ENCODE measurements around the gene ADIRF.
"Not testable (repeated sequence)": the region's sequence is repeated elsewhere in the genome, so short reads cannot be mapped to it uniquely, and the experiment has no call there.

DNA sequence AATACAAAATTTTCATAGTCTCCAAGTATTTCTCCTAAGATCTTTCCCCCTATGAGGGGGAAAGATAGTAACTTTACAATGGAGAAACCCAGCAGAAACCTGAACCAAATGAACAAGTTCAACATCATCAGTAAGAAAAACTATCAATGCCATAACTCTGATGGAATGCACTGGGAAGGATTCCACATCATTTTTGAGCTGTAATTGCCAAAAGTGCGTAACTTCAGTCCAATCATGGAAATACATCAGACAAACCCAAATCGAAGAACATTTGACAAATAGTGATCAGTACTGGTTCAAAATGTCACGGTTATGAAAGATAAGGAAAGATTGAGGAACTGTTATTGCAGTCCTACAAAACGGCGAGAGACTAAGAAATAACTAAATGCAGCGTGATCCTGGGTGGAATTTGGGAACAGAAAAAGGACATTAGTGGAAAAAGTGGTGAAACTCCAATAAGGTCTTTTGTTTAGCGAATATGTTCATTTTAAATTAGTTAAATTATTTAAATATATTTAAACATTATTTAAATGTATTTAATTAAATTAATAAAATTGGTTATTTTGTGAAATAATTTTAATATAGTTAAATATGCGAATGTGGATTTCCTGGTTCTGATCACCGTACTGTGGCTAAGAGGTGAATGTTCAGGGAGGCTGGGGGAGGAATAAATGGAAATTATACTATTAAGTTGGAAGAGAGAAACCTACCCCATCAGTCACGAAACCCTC is 46.9 kb downstream of the ADIRF start:
- not testable (repeated sequence) for TF ChIP-seq CTCF, POLR2AphosphoS5 (IDR thresholded peaks at IDR 0.05)
